Measurements from ENCODE around the gene CLDN16.

CLDN16 gene

GRCh38 chr3:190442240-190442639 is 54.3 kb downstream of the CLDN16 start:
- no peak overlapping the region for H3K4me3 ChIP-seq (ENCODE audit: low read length in 2 of 2)
- H3K4me1 ChIP-seq (ENCODE audit: control insufficient read depth, insufficient read depth, low read length) = no peaks in the 10 kb centered on the region
- H3K27me3 ChIP-seq (ENCODE audit: control insufficient read depth in 1 of 2, insufficient read depth in 2 of 2, low read length in 2 of 2) = no peaks in the 10 kb centered on the region
- no peaks in the 10 kb centered on the region for H3K9me3 ChIP-seq (ENCODE audit: control insufficient read depth in 2 of 2, low read length in 2 of 2)
- H3K9ac ChIP-seq (ENCODE audit: low read length in 2 of 2) = no peak overlapping the region
- H3K27ac ChIP-seq (ENCODE audit: low read length) = no peak overlapping the region
- no peaks in the 10 kb centered on the region for H3K36me3 ChIP-seq (ENCODE audit: control insufficient read depth in 2 of 2, insufficient read depth in 2 of 2, low read length in 2 of 2)

DNA sequence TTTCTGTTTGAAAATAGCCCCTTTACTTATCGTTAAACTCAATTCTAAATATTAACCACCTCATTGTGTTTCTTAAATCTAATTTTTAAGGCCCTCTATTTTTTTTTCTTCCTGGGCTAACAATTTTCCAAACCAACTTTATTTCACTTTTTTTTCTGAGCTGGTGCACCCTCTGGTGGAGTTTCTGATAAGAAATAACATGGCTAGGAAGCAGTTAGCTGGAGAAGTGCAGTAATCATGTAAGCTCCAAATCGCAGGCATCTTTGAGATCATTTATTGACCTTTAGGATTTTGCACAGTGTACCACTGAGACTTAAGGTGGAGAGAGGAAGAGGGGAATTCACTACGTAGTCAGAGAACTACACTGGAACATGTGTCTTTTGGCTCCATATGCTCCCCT is 55.3 kb downstream of the CLDN16 start:
- Histone ChIP-seq H3K27me3 (ENCODE audit: control insufficient read depth in 1 of 2, insufficient read depth in 2 of 2, low read length in 2 of 2) (no peaks in the 10 kb centered on the region), H3K9ac (ENCODE audit: low read length in 2 of 2) (no peak overlapping the region), H3K36me3 (ENCODE audit: control insufficient read depth in 2 of 2, insufficient read depth in 2 of 2, low read length in 2 of 2) (no peaks in the 10 kb centered on the region), H3K4me1 (ENCODE audit: control insufficient read depth, insufficient read depth, low read length) (no peaks in the 10 kb centered on the region), H3K27ac (ENCODE audit: low read length) (no peak overlapping the region), H3K9me3 (ENCODE audit: control insufficient read depth in 2 of 2, low read length in 2 of 2) (no peaks in the 10 kb centered on the region), H3K4me3 (ENCODE audit: low read length in 2 of 2) (no peak overlapping the region)

- Histone ChIP-seq H3K9me3 (ENCODE audit: control insufficient read depth in 2 of 2, low read length in 2 of 2) (no peaks in the 10 kb centered on the region), H3K27ac (ENCODE audit: low read length) (no peak overlapping the region), H3K36me3 (ENCODE audit: control insufficient read depth in 2 of 2, insufficient read depth in 2 of 2, low read length in 2 of 2) (no peaks in the 10 kb centered on the region), H3K9ac (ENCODE audit: low read length in 2 of 2) (no peak overlapping the region), H3K27me3 (ENCODE audit: control insufficient read depth in 1 of 2, insufficient read depth in 2 of 2, low read length in 2 of 2) (no peaks in the 10 kb centered on the region), H3K4me1 (ENCODE audit: control insufficient read depth, insufficient read depth, low read length) (no peaks in the 10 kb centered on the region), H3K4me3 (ENCODE audit: low read length in 2 of 2) (no peak overlapping the region)
These were observed 56.0 kb downstream of the CLDN16 start for GRCh38 chr3:190444006-190444405.

DNA sequence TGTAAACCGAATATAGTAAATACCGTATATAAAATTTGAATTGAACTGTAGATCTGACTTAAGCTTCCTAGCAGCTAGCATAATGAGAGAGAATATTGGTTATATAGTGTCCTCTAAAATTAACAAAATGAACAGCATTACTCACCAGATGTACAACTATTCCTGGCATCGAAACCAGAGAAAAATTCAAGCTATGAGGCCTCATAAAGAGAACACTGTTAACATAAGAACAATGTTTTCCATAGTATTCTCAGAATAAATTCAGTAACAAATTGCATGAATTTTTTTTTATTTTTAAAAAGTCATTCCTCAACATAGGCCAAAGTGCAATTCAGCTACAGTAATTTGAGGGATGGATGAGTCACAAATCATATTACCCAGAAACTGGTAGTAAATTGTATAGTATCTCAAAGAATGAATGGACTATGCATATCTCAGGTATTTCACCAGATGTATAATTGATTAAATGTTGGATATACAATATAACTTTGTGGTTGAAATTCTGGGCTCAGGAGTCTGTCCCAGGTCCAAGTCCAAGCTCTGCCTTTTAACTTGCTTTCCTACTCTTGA is 56.7 kb downstream of the CLDN16 start:
- Histone ChIP-seq H3K9ac (ENCODE audit: low read length in 2 of 2) (no peak overlapping the region), H3K36me3 (ENCODE audit: control insufficient read depth in 2 of 2, insufficient read depth in 2 of 2, low read length in 2 of 2) (no peaks in the 10 kb centered on the region), H3K27me3 (ENCODE audit: control insufficient read depth in 1 of 2, insufficient read depth in 2 of 2, low read length in 2 of 2) (no peaks in the 10 kb centered on the region), H3K4me1 (ENCODE audit: control insufficient read depth, insufficient read depth, low read length) (no peaks in the 10 kb centered on the region), H3K4me3 (ENCODE audit: low read length in 2 of 2) (no peak overlapping the region), H3K9me3 (ENCODE audit: control insufficient read depth in 2 of 2, low read length in 2 of 2) (no peaks in the 10 kb centered on the region), H3K27ac (ENCODE audit: low read length) (no peak overlapping the region)

DNA sequence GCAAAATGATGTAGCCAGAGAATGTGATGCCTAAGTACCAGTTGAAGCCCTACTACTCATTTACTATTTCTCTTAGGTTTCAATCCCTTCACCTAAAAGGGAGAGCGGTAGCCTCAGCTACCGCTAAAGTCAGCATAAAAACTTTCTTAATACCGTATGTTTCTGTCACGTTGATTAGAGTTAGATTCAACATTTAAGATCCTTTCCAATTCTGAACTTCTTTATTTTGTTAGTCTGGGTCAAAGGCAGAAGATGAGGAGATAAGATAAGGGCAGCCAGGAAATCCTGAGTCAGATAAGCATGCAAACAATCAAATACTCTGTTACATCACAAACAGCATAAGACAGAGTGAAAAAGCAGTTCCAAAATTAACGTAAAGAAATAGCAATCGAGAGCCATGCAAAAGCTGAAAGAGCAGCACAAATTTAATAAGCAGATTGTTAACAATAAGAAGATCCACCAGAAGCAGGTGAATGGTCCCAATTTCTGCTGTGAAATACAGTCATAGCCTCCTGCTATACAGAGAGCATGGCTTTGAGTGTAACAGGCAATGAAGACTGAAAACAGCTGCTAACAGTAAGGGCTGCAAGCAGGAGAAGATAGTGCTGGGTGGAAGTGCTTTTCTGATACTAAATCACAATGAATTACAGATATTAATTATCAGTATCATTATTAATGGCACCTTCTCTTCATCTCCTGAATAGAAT is 58.8 kb downstream of the CLDN16 start:
- H3K4me3 ChIP-seq (ENCODE audit: low read length in 2 of 2) = no peak overlapping the region
- no peaks in the 10 kb centered on the region for H3K27me3 ChIP-seq (ENCODE audit: control insufficient read depth in 1 of 2, insufficient read depth in 2 of 2, low read length in 2 of 2)
- no peaks in the 10 kb centered on the region for H3K4me1 ChIP-seq (ENCODE audit: control insufficient read depth, insufficient read depth, low read length)
- no peak overlapping the region for H3K27ac ChIP-seq (ENCODE audit: low read length)
- H3K36me3 ChIP-seq (ENCODE audit: control insufficient read depth in 2 of 2, insufficient read depth in 2 of 2, low read length in 2 of 2) = no peaks in the 10 kb centered on the region
- no peak overlapping the region for H3K9ac ChIP-seq (ENCODE audit: low read length in 2 of 2)
- H3K9me3 ChIP-seq (ENCODE audit: control insufficient read depth in 2 of 2, low read length in 2 of 2) = no peaks in the 10 kb centered on the region

DNA sequence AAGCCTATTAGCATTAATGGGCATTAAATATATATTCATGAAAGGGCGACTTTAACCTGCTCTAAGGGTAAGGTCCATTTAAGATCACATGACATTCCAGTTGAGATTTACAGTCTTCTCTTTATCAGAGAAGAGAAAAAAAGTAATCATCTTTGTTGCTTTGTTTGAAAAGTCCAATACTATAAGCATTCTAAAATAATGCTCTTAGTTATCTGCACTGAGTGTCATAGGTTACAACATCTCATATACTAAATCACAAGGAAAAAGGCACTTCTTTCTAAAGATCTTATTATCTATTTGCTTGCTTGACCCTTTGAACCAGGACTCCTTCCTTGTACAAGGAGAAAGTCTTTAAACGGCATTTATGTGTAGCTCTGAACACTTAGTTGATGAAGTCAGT is 60.3 kb downstream of the CLDN16 start:
- H3K4me3 ChIP-seq (ENCODE audit: low read length in 2 of 2) = no peak overlapping the region
- H3K9ac ChIP-seq (ENCODE audit: low read length in 2 of 2) = no peak overlapping the region
- no peak overlapping the region for H3K27ac ChIP-seq (ENCODE audit: low read length)
- no peaks in the 10 kb centered on the region for H3K9me3 ChIP-seq (ENCODE audit: control insufficient read depth in 2 of 2, low read length in 2 of 2)
- no peaks in the 10 kb centered on the region for H3K36me3 ChIP-seq (ENCODE audit: control insufficient read depth in 2 of 2, insufficient read depth in 2 of 2, low read length in 2 of 2)
- no peaks in the 10 kb centered on the region for H3K4me1 ChIP-seq (ENCODE audit: control insufficient read depth, insufficient read depth, low read length)
- H3K27me3 ChIP-seq (ENCODE audit: control insufficient read depth in 1 of 2, insufficient read depth in 2 of 2, low read length in 2 of 2) = no peaks in the 10 kb centered on the region

- Histone ChIP-seq H3K27ac (ENCODE audit: low read length) (no peak within 1 kb of the TSS), H3K4me3 (ENCODE audit: low read length in 2 of 2) (no peak within 1 kb of the TSS), H3K4me1 (ENCODE audit: control insufficient read depth, insufficient read depth, low read length) (no peaks in the 10 kb centered on the region), H3K9ac (ENCODE audit: low read length in 2 of 2) (no peak within 1 kb of the TSS), H3K9me3 (ENCODE audit: control insufficient read depth in 2 of 2, low read length in 2 of 2) (no peaks in the 10 kb centered on the region), H3K27me3 (ENCODE audit: control insufficient read depth in 1 of 2, insufficient read depth in 2 of 2, low read length in 2 of 2) (no peaks in the 10 kb centered on the region), H3K36me3 (ENCODE audit: control insufficient read depth in 2 of 2, insufficient read depth in 2 of 2, low read length in 2 of 2) (no peaks in the 10 kb centered on the region)
These were observed 61.8 kb downstream of the CLDN16 start, which contains the start of gene TMEM207 for GRCh38 chr3:190449801-190450200. TSS of gene TMEM207 (minus strand) at chr3:190449901. CDS start at chr3:190449809, 92 bp downstream.

- Histone ChIP-seq H3K27ac (ENCODE audit: low read length) (no peak overlapping the region), H3K4me3 (ENCODE audit: low read length in 2 of 2) (no peak overlapping the region), H3K4me1 (ENCODE audit: control insufficient read depth, insufficient read depth, low read length) (no peaks in the 10 kb centered on the region), H3K36me3 (ENCODE audit: control insufficient read depth in 2 of 2, insufficient read depth in 2 of 2, low read length in 2 of 2) (no peaks in the 10 kb centered on the region), H3K9ac (ENCODE audit: low read length in 2 of 2) (no peak overlapping the region), H3K27me3 (ENCODE audit: control insufficient read depth in 1 of 2, insufficient read depth in 2 of 2, low read length in 2 of 2) (no peaks in the 10 kb centered on the region), H3K9me3 (ENCODE audit: control insufficient read depth in 2 of 2, low read length in 2 of 2) (no peaks in the 10 kb centered on the region)
These were observed 67.9 kb downstream of the CLDN16 start for GRCh38 chr3:190455828-190456227.

- no peak overlapping the region for H3K27ac ChIP-seq (ENCODE audit: low read length)
- H3K9me3 ChIP-seq (ENCODE audit: control insufficient read depth in 2 of 2, low read length in 2 of 2) = no peaks in the 10 kb centered on the region
- no peaks in the 10 kb centered on the region for H3K27me3 ChIP-seq (ENCODE audit: control insufficient read depth in 1 of 2, insufficient read depth in 2 of 2, low read length in 2 of 2)
- no peaks in the 10 kb centered on the region for H3K36me3 ChIP-seq (ENCODE audit: control insufficient read depth in 2 of 2, insufficient read depth in 2 of 2, low read length in 2 of 2)
- no peaks in the 10 kb centered on the region for H3K4me1 ChIP-seq (ENCODE audit: control insufficient read depth, insufficient read depth, low read length)
- no peak overlapping the region for H3K4me3 ChIP-seq (ENCODE audit: low read length in 2 of 2)
- no peak overlapping the region for H3K9ac ChIP-seq (ENCODE audit: low read length in 2 of 2)
These were observed 68.8 kb downstream of the CLDN16 start for GRCh38 chr3:190456770-190457169.

DNA sequence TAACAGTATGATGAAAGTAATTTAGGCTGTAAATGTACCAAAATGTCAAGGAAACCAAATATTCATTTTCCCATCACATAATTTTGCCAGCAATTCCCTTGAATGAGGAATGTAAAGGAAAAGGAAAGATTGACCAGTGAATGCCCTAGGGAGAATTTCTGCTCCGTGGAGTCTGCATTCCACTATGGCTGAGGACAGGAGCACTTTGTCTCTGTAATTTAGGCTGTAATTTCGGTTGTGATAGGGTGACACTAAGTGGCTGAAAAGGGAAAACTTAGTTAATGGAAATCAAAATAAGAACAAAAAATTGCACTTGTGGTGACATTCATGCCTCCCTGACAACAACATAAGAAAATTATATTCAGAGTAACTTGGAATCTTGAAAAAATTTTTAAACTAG is 70.1 kb downstream of the CLDN16 start:
- Histone ChIP-seq H3K9ac (ENCODE audit: low read length in 2 of 2) (no peak overlapping the region), H3K36me3 (ENCODE audit: control insufficient read depth in 2 of 2, insufficient read depth in 2 of 2, low read length in 2 of 2) (no peaks in the 10 kb centered on the region), H3K4me1 (ENCODE audit: control insufficient read depth, insufficient read depth, low read length) (no peaks in the 10 kb centered on the region), H3K27me3 (ENCODE audit: control insufficient read depth in 1 of 2, insufficient read depth in 2 of 2, low read length in 2 of 2) (no peaks in the 10 kb centered on the region), H3K9me3 (ENCODE audit: control insufficient read depth in 2 of 2, low read length in 2 of 2) (no peaks in the 10 kb centered on the region), H3K27ac (ENCODE audit: low read length) (no peak overlapping the region), H3K4me3 (ENCODE audit: low read length in 2 of 2) (no peak overlapping the region)

Measured in stomach smooth muscle (tissue), 2 donors.